Stimulated activated CD8-positive, alpha-beta memory T cell treated with anti-CD3 and anti-CD28 coated beads, Interleukin-15, amount 100 ng/mL, for 24 hours (primary cell): ENCODE data around the gene PIGC.

ENCODE experiments used
- DNase-seq: peaks from one replicate; pipeline ENCODE4 v3.0.0-alpha.2; 2020; ENCODE audit warnings: low read depth

The PIGC gene

GRCh38 chr1:172443666-172444453 is at the start of gene PIGC:
TSS of gene PIGC (minus strand) at chr1:172444069. CDS start at chr1:172442622, 1,447 bp downstream.
- peak; percentile 79 for DNase-seq

GRCh38 chr1:172492421-172492820 is 48.6 kb upstream of the PIGC start:
- no peak for DNase-seq

- DNase-seq, result no peak
Observed at GRCh38 chr1:172489847-172490246, 46.0 kb upstream of the PIGC start.

GRCh38 chr1:172488393-172488792 is 44.5 kb upstream of the PIGC start:
- no peak for DNase-seq

DNA sequence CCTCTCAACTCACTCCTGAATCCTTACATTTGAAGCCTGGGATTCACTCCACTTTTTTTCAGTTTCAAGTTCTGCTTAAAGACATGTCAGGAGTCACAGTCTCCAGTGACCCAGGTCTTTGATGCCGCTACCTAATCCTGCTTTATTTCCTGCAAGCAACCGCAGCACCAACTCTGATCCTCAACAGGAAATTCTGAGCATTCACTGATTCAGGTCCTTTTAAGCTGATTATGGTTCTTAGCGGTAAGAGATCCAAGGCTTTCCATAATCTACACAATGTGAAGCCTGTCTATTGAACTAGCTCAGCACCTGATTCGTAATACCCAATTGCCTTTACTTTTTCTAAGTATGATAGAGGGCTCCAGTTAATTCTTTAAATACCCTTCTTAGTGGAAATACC is 43.7 kb upstream of the PIGC start:
- DNase-seq, result no peak

DNA sequence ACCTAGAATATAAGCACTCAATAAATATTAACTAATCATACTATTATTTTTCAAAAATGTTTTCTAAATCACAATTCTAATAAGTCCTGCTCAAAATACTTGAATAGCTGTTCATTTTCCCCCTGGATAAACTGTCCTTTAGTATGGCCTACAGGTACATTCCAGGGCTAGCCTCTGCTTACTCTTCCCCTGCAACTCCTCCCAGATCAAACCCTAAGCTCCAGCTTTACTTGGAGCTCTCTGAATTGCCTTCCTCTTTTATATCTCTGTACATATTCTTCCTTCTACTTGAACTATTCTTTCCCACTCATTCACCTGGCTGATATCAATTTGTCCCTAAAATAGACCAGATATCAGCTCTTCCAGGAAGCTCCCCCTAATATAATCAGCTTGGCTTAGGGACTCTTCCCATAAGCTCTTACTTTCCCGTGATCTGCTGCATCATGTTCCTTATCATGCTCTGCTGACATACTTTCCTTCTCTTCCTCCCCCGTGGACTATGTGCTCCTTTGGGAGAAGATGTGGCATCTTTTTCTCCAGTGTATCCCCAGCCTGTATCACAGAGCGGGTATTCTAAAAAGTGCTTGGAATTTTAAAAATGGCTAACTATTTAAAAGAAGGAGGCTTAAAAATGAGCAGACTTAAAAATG is 43.1 kb upstream of the PIGC start:
- no peak for DNase-seq

DNA sequence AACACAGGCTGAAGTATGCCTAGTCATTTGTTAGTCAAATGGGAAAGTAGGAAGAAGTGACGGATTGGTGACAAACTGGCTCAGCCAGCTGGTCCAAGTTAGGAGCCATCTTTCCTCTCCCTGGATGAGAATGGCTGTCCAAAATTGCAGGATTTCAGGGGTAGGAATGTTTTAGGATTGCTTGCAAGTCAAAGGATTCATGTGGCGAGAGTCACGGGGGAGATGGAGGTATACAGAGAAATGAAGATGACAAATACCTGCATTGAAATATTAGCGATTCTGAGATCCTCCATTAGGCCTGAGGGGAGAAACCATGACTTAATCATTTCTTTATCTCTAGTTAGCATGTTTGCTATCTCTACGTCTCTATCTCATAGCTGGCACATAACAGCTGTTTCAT is 41.8 kb upstream of the PIGC start:
- no peak for DNase-seq

- no peak for DNase-seq
Observed at GRCh38 chr1:172484252-172484651, 40.4 kb upstream of the PIGC start.

DNA sequence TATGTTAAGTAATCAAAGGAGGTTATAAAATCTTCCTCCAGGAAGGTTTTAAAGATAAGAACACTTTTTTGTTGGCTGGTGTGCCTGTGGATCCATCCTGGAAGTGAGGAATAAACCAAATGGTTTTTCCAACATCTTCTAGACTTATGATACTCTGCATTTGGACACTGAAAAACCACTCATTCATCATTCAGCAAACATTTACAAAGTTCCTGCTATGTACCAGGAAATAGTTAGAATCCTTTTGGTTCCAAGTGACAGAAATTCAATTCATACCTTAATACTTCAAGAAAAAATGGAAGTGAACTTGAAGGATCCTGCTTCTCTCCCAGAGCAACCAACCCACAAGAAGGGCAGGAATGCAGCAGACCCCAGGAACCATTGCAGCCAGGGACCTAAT is 39.6 kb upstream of the PIGC start:
- DNase-seq, result no peak

DNA sequence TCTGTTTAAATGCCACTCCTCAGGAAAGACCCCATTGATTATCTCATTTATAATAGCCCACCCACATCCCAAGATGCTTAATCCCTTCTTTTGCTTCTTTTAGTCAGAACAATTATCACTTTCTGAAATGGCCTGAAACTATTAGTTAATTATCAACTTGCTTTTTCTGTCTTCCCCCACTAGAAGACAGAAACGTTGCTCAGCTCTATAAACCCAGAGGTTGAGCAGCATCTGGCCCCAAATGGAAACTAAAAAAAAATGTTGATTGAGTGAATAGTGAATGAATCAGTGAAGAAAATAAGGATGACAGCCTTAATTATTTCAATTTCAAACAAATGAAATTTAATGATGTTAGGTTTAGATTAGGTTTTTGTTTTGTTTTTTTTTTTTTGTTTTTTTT is 38.2 kb upstream of the PIGC start:
- no peak for DNase-seq

GRCh38 chr1:172480431-172480830 is 36.6 kb upstream of the PIGC start:
- no peak for DNase-seq

- DNase-seq, result no peak
Observed at GRCh38 chr1:172478485-172478884, 34.6 kb upstream of the PIGC start.

DNA sequence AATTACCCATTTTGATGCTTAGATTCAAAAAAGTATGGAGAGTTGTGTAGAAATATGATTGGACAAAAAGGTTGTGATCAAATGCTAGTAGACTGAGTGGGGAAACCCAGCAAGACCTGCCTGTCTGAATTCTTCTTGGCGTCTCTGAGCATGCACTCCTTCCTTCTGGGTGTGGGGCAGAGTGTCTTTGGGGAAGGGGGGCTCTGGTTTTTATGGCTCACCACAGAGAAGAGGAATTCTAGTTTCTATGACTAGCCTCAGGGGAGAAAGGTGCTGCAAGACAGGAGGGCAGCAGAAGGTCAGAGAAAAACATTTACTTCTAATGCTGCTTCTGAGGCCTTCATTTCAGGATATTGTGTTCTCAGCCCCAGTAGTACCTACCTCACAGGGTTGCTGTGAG is 33.9 kb upstream of the PIGC start:
- no peak for DNase-seq

GRCh38 chr1:172477216-172477615 is 33.3 kb upstream of the PIGC start:
- no peak for DNase-seq

GRCh38 chr1:172476218-172476811 is 32.4 kb upstream of the PIGC start:
- no peak for DNase-seq

DNA sequence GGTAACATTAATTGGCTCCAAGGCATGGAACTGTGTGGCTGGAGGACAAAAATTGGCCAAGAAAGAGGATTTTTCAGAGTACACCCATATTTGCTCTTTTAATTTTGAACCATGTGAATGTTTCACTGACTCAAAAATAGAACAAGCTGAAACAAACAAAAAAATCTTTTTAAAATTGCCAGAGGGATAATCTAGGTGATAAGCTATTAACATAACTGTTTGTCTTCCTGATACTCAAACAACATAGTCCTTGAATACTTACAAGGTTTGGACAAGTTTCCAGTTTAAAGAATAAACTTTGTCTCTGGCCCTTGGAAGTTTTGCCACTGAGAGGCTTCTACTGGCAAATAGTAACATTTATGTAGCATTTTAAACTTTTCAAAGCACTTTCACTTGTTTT is 30.0 kb upstream of the PIGC start:
- no peak for DNase-seq

DNA sequence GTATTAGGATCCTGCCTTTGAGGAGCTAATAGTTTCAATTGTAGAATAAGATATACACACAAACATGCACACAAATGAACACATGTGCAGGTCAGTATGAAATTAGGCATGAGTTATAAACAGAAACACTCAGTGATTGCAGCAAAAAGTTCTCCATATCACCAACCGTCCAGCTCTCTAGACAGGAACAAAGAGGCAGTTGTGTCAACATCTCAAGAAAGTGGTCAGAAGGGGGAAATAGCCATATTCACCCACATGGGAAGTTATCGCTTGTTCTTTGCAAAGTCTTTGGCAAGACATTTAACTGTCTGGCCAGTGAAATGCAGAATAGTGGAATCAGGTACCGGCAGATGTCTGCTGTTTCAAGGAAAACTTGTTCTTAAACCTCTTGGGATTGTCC is 29.4 kb upstream of the PIGC start:
- no peak for DNase-seq

DNA sequence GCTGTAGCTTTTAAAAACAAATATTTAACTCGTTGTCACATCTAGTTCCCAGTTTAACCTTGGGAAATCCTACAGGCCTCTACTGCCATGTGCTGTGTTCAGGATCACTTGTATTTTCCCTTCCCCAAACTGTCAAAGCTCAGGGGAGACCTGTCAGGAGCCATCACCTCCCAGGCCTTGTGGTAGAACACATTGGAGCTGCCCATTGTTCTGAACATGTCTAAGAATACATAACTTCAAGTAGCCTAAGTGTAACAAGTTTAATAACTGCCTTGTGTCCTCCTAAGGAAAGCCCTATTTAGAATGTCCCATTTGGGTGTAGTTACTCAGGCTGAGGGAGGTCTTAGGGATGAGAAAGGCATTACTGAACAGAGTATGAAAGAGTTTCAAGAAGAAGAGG is 28.6 kb upstream of the PIGC start:
- no peak for DNase-seq

- DNase-seq, result no peak
Observed at GRCh38 chr1:172471666-172472065, 27.8 kb upstream of the PIGC start.

DNA sequence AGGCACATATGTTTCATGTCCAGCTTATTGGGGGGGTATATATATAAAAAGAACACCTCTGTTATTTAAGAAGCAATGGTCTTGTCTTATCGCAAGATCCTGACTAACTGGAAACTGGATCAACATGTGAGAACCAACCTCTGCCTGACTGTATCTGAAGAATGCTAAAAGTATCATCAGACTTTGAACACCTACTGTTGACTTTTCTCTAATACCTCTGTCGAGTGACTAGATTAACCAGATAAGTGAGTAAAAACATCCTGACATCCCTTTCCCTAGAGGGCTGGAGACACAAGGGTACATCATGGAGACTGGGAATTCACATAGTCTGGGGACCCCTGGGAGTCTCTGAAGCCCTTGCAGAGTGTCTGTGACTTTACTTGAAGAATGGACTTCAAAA is 26.3 kb upstream of the PIGC start:
- DNase-seq, result no peak

GRCh38 chr1:172469717-172470116 is 25.8 kb upstream of the PIGC start:
- no peak for DNase-seq

- DNase-seq, result no peak
Observed at GRCh38 chr1:172468296-172468695, 24.4 kb upstream of the PIGC start.

DNA sequence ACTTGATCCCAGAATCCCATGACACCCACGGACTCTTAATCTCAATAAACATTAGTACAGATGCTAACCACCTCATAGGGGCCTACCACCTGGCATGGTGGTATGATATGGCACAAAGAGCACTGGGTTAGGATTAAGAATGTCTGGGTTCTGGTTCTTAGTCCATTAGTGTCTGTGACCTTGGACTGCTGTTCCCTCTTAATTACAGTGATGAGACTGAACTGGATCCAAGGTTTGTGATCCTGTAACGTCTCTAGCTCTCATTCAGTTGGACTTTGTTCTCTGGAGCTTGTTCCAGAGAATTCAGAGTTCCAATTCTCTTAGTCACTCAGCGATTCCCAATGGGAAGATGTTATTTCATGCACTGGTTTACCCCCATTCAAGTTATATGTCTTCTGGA is 23.6 kb upstream of the PIGC start:
- DNase-seq, result no peak
